Ovary (tissue), 9 donors: Measurements from ENCODE around the gene GALNTL6. TPM values are rescaled to one million over a fixed set of nuclear protein-coding genes. Genes with fewer than 3 reads are reported as not detected.

Experiments used
- DNase-seq, 5 donors: peaks; one replicate each; pipeline ENCODE4 v3.0.0-alpha.2; 2019 to 2020
- H3K27ac ChIP-seq, 2 donors: fragments of 200-600 bp; one replicate each; pipeline versions ENCODE4 v1.5.1 to v1.8.0; 2019 to 2022
- H3K27me3 ChIP-seq: fragments of 200-600 bp; one replicate; pipeline ENCODE4 v1.8.0; 2022
- H3K36me3 ChIP-seq: fragments of 200-600 bp; sonication (generic); one replicate; pipeline ENCODE4 v1.5.1; 2019
- H3K4me1 ChIP-seq: one replicate; pipeline ENCODE4 v1.8.1; 2013; ENCODE audit warnings: mild to moderate bottlenecking, moderate library complexity; ENCODE audit not compliant: insufficient read depth
- H3K4me3 ChIP-seq: fragments of 200-600 bp; sonication (generic); one replicate; pipeline ENCODE4 v1.5.1; 2017
- H3K9me3 ChIP-seq, 2 donors: fragments of 200-600 bp in 1 of 2; sonication (generic) in 1 of 2; one replicate each; pipeline versions ENCODE4 v1.5.1 to v1.8.1; 2013 to 2019; ENCODE audit warnings: mild to moderate bottlenecking in 1 of 2, moderate library complexity in 1 of 2
- EP300 ChIP-seq: sonication (generic); formaldehyde crosslinking; IDR thresholded peaks from one replicate; pipeline ENCODE4 v1.6.1; 2017; ENCODE audit warnings: antibody characterized with exemption
- POLR2A ChIP-seq: fragments of 450-650 bp; IDR thresholded peaks from one replicate; pipeline ENCODE4 v1.6.1; 2017; ENCODE audit warnings: antibody characterized with exemption, mild to moderate bottlenecking, moderate library complexity
- WGBS, 3 donors: extraction: QIAGEN DNeasy Blood & Tissue Kit in 1 of 3; methylation state at CpG; one replicate each; pipeline versions ENCODE4 v1.1.5 to v1.1.7; 2013 to 2017; 5-methylcytosine and 5-hydroxymethylcytosine counted together
- intact Hi-C, 4 donors: fragments of 100-400 bp; cut with DNase I; formaldehyde crosslinking; loops; one replicate each; pipeline versions ENCODE4 v1.11.0 to v1.15.1; 2022 to 2023
- polyA plus RNA-seq, 2 donors: library from polyadenylated mRNA; stranded (reverse); fragments of 200-250 nt in 1 of 2; fragments of 350-450 nt in 1 of 2; fragmentation: Illumina TruSeq in 1 of 2; extraction: RNeasy Lipid Tissue Mini Kit (QIAGEN cat#74804) in 1 of 2; gene quantifications; one replicate each; pipeline ENCODE4 v1.2.3, GENCODE V29; 2013 to 2014
- total RNA-seq, 7 donors: library from RNA; depleted of rRNA in 2 of 7; stranded (reverse); fragments of >200 nt in 2 of 7; fragmentation: NEBNext Ultra II Directional in 3 of 7; extraction: Animal tissue kit (Norgen Biotek cat#: 25700) in 3 of 7; gene quantifications; one replicate each; pipeline versions ENCODE4 v1.1.0 to v1.2.4, GENCODE V29; 2016 to 2023
- TF ChIP-seq, protein P1 (sequence below), 3 donors: fragments of 450-650 bp in 2 of 3; fragments of 200-600 bp in 1 of 3; IDR thresholded peaks; one replicate each; pipeline versions ENCODE4 v1.5.1 to v1.8.0; 2016 to 2022; ENCODE audit warnings: antibody characterized with exemption in 3 of 3, mild to moderate bottlenecking in 1 of 3
- donor health status: DM: no; HTN: no; CAD: no; lungs with moderate emphysema.
- donor health status: DM: no; HTN: no; CAD: no.
- donor health status: Bipolar disorder and iron deficiency.
- donor health status: DM: yes; HTN: yes; CAD: no.
- donor health status: DM: no; HTN: no; CAD: no.
- donor health status: DM: yes; HTN: yes; CAD: no.

The GALNTL6 gene
- total and polyA plus RNA-seq, 9 donors = 0.11 to 1.8 TPM; not detected in 7

DNA sequence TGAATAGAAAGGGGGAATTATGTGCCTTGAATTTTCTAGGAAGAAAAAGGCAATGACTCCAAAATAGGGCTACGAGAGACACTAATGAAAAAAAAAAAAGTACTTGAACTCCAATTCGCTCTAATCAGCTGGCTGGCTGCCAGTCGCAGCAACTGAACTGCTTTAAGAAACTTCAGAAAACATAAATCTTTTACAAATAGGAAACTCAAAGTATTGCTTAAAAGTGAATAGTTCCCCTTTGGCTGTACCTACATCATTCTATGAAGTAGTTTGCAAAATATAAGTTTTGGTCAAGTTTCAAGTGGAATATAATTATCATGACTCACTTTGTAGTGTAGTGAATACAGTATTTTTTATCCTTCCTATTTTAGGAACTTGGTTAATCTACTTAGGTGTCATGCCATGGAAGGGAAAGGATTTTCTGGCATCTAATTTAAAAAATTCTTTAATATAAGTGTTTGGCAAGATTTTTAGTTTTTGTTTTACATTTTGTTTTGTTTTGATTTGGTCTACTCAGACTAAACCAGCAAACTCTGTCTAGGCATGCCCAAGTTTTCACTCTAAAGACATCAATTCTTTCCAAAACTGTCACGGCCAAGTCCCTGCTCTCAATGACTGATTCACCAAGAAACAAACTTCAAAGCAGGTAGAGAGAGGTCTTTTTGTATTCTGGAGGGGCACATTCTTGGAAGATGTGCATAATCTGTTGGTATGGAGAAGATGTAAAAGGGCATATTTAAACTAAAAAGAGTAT is 973.0 kb downstream of the GALNTL6 start:
- WGBS, 3 donors = 4 to 8% (median 4%) methylated on average over 4 of the region's 4 CpGs
- no peaks in the 10 kb centered on the region for H3K36me3 ChIP-seq
- H3K27ac ChIP-seq = no peak overlapping the region
- no peak overlapping the region for H3K4me3 ChIP-seq
- H3K9me3 ChIP-seq = no peaks in the 10 kb centered on the region
- TF ChIP-seq, protein P1, sequence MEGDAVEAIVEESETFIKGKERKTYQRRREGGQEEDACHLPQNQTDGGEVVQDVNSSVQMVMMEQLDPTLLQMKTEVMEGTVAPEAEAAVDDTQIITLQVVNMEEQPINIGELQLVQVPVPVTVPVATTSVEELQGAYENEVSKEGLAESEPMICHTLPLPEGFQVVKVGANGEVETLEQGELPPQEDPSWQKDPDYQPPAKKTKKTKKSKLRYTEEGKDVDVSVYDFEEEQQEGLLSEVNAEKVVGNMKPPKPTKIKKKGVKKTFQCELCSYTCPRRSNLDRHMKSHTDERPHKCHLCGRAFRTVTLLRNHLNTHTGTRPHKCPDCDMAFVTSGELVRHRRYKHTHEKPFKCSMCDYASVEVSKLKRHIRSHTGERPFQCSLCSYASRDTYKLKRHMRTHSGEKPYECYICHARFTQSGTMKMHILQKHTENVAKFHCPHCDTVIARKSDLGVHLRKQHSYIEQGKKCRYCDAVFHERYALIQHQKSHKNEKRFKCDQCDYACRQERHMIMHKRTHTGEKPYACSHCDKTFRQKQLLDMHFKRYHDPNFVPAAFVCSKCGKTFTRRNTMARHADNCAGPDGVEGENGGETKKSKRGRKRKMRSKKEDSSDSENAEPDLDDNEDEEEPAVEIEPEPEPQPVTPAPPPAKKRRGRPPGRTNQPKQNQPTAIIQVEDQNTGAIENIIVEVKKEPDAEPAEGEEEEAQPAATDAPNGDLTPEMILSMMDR (IDR thresholded peaks at IDR 0.05) = no peak
- TF ChIP-seq POLR2A (no peak), EP300 (no peak)
- no peak for DNase-seq
- no peaks in the 10 kb centered on the region for H3K27me3 ChIP-seq
- intact Hi-C loops = no loop called here
- no peaks in the 10 kb centered on the region for H3K4me1 ChIP-seq

DNA sequence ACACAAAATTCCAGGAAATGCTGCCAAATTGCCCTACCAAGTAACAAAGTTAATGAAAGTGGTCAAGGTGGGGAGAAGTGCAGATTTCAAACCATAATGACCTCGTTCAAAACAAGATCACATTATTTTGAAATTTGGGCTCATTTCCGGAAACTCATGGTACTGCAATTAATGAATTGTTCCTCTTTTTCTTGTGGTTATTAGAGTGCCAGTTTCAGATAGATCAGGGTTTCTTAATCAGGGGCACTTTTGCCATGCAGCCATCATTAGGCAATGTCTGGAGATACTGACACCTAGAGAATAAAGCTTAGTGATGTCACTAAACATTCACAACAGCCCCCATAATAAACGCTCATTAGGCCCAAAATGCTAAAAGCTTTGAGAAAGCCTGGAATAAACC is 973.9 kb downstream of the GALNTL6 start:
- Histone ChIP-seq H3K27ac (no peak overlapping the region), H3K36me3 (no peaks in the 10 kb centered on the region), H3K4me1 (no peaks in the 10 kb centered on the region), H3K4me3 (no peak overlapping the region), H3K27me3 (no peaks in the 10 kb centered on the region), H3K9me3 (no peaks in the 10 kb centered on the region)
- intact Hi-C loops = no loop called here
- DNase-seq = no peak
- TF ChIP-seq POLR2A = no peak
- TF ChIP-seq, protein P1 (IDR thresholded peaks at IDR 0.05) = no peak
- TF ChIP-seq EP300 = no peak
- 70 to 79% (median 75%) methylated on average over 3 of the region's 3 CpGs for WGBS, 3 donors

DNA sequence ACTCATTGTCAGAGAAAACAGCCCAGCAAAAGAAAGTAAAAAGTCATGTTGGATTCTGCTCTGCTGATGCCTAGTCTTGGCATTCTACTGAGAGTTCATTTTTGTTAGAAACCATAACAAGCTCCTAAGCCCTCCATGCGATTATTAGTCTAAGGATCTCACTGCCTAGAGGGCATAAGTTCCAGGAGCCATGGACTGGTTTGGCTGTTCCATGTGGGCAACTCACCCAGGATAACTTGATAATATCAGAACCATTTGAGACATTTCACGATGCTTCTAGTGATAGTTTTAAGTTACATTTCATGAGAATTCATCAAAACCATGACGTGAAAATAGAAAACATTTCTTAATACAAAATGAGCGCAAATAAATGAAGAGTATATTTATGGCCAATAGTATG is 978.6 kb downstream of the GALNTL6 start:
- no peaks in the 10 kb centered on the region for H3K4me1 ChIP-seq
- no peak for DNase-seq
- H3K36me3 ChIP-seq = no peaks in the 10 kb centered on the region
- no peak overlapping the region for H3K4me3 ChIP-seq
- no peaks in the 10 kb centered on the region for H3K27me3 ChIP-seq
- 83 to 91% (median 87%) methylated on average over 4 of the region's 4 CpGs for WGBS, 3 donors
- intact Hi-C loops = no loop called here
- no peaks in the 10 kb centered on the region for H3K9me3 ChIP-seq
- H3K27ac ChIP-seq = no peak overlapping the region
- TF ChIP-seq, protein P1 (IDR thresholded peaks at IDR 0.05) = no peak
- TF ChIP-seq EP300 (no peak), POLR2A (no peak)

DNA sequence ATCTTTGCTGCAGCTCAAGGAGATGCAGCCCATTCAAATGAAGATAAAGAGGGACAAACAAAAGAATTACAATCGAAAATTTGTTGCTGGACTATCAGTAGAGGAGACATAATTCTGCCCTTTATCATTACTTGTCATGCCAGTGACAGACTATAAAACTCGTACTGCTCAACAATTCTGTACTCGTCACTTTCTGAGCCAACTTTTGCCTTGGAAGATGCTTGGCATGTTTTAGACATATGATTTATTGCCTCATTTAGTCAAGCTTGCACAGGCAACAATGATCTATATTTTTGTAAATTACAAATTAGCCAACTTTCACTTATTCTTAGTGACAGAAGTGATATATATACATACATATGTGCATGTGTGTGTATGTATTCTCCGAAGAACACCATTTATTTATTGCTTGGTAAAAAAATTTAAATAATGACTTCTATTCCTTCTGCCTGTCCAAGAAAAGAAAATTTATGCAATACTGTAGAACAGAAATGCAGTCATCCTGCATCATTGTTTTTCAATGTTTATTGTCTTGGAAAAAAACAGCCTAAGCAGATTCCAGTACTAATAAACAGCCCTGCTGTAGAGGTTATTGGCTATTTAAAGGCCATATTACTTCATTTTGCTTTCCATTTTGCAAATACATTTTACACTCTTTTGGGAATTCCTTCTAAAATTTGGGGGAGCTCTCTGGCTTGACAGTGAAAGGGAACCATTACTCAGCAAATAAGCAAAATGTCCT is 980.5 kb downstream of the GALNTL6 start:
- Histone ChIP-seq H3K9me3 (no peaks in the 10 kb centered on the region), H3K4me3 (no peak overlapping the region), H3K36me3 (no peaks in the 10 kb centered on the region), H3K4me1 (no peaks in the 10 kb centered on the region), H3K27me3 (no peaks in the 10 kb centered on the region), H3K27ac (no peak overlapping the region)
- no peak for DNase-seq
- TF ChIP-seq EP300 (no peak), POLR2A (no peak)
- TF ChIP-seq, protein P1 (IDR thresholded peaks at IDR 0.05) = no peak
- WGBS, 3 donors = 41 to 54% (median 44%) methylated on average over 4 of the region's 4 CpGs
- intact Hi-C loops = no loop called here
